IPS DF 6.9 (cell line): Measurements from ENCODE around the gene ZSWIM5.

Experiments used
- DNase-seq: peaks from one replicate; pipeline ENCODE4 v3.0.0-alpha.2; 2013; ENCODE audit warnings: low read depth, low spot score
- H3K27ac ChIP-seq: one replicate; pipeline ENCODE4 v1.5.1; 2013; ENCODE audit warnings: low read length, control low read depth
- H3K27me3 ChIP-seq: 2 replicates; pipeline ENCODE4 v1.6.1; 2013; ENCODE audit warnings: mild to moderate bottlenecking, low read length; ENCODE audit not compliant: control insufficient read depth, insufficient read depth
- H3K36me3 ChIP-seq: 2 replicates; pipeline ENCODE4 v1.6.1; 2013; ENCODE audit warnings: low read length; ENCODE audit not compliant: control insufficient read depth, insufficient read depth
- H3K4me1 ChIP-seq: 2 replicates; pipeline ENCODE4 v1.6.1; 2013; ENCODE audit warnings: low read length; ENCODE audit not compliant: control insufficient read depth, insufficient read depth
- H3K4me3 ChIP-seq: 2 replicates; pipeline ENCODE4 v1.5.1; 2013; ENCODE audit warnings: mild to moderate bottlenecking, low read length
- H3K9me3 ChIP-seq: 2 replicates; pipeline ENCODE4 v1.6.1; 2013; ENCODE audit warnings: low read length, inconsistent platforms; ENCODE audit not compliant: control insufficient read depth, insufficient read depth
- WGBS: extraction: QIAGEN DNeasy Blood & Tissue Kit; methylation state at CpG from one replicate; pipeline ENCODE4 v1.1.7; 2013; ENCODE audit warnings: mixed read lengths, missing lambda C conversion rate; ENCODE audit not compliant: insufficient read length, insufficient coverage; 5-methylcytosine and 5-hydroxymethylcytosine counted together

The ZSWIM5 gene

DNA sequence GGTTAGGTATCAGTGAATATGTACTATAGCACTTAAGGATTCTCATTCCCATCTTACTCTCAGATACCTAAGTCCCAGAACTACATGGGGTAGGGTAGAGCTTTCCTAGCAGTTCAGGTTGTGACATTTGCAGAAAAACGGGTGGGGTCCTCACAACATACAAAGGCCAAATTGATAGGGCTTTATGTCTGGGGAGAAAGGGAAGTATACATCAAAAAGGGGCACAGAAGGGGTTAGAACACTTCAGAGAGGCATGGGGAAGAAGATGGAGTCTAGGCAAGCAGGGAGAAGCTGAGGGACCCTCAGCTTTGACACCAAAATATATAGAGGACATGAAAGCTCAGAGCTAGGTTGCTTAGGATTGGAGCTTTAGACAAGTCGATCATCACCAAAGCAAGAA is 190.7 kb downstream of the ZSWIM5 start:
- no peak overlapping the region for H3K27ac ChIP-seq
- no peaks in the 10 kb centered on the region for H3K27me3 ChIP-seq
- no CpG with 5 or more reads among the region's 2 CpGs for whole genome bisulfite sequencing
- H3K4me3 ChIP-seq: no peak overlapping the region
- H3K4me1 ChIP-seq: peaks cover 4% of the 10 kb centered on the region; the same call in 1 of the 2 replicates
- peaks cover 2% of the 10 kb centered on the region; the same call in 1 of the 2 replicates for H3K36me3 ChIP-seq
- no peak for DNase-seq
- no peaks in the 10 kb centered on the region for H3K9me3 ChIP-seq

- Histone ChIP-seq H3K36me3 (peaks cover 2% of the 10 kb centered on the region; the same call in 1 of the 2 replicates), H3K4me1 (peaks cover 7% of the 10 kb centered on the region; the same call in 1 of the 2 replicates), H3K4me3 (no peak overlapping the region), H3K27ac (no peak overlapping the region), H3K9me3 (no peaks in the 10 kb centered on the region), H3K27me3 (no peaks in the 10 kb centered on the region)
- no CpG with 5 or more reads among the region's 6 CpGs for WGBS
- no peak for DNase-seq
These were observed 191.9 kb downstream of the ZSWIM5 start for GRCh38 chr1:45014321-45015028.

GRCh38 chr1:45013551-45014209 is 192.7 kb downstream of the ZSWIM5 start:
- Histone ChIP-seq H3K4me1 (peaks cover 7% of the 10 kb centered on the region; the same call in 1 of the 2 replicates), H3K36me3 (peaks cover 2% of the 10 kb centered on the region; the same call in 1 of the 2 replicates), H3K27me3 (no peaks in the 10 kb centered on the region), H3K27ac (no peak overlapping the region), H3K4me3 (no peak overlapping the region), H3K9me3 (no peaks in the 10 kb centered on the region)
- no CpG with 5 or more reads among the region's 12 CpGs for WGBS
- DNase-seq: no peak

DNA sequence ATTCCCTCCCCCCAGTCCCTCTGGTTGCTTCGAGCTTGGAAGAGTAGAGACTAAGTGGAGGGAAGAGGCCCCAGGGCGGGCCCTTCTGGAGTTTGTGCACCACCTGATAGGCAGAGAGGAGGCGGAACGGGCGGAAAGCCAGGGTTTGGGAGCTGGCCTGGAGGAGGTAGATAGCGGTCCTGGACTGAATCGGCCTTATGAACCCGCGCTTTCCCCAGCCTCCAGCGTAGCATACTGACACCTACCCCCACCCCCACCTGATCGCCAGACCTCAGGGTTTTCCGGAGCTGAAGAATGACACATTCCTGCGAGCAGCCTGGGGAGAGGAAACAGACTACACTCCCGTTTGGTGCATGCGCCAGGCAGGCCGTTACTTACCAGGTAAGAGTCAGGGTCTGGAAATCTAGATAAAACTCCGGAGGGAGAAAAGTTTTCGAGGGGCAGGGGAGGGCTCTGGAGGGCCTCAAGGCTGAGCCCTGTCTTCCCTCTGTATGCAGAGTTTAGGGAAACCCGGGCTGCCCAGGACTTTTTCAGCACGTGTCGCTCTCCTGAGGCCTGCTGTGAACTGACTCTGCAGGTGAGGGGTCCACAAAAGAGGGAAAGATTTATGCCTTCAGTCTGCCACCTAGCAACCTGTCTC is 193.6 kb downstream of the ZSWIM5 start:
- WGBS: no CpG with 5 or more reads among the region's 21 CpGs
- Histone ChIP-seq H3K4me3 (peak overlapping the region; percentile 53; the same call in 1 of the 2 replicates), H3K27ac (no peak overlapping the region), H3K9me3 (no peaks in the 10 kb centered on the region), H3K36me3 (peaks cover 2% of the 10 kb centered on the region; the same call in 1 of the 2 replicates), H3K27me3 (no peaks in the 10 kb centered on the region), H3K4me1 (peaks cover 7% of the 10 kb centered on the region; the same call in 1 of the 2 replicates)
- no peak for DNase-seq

DNA sequence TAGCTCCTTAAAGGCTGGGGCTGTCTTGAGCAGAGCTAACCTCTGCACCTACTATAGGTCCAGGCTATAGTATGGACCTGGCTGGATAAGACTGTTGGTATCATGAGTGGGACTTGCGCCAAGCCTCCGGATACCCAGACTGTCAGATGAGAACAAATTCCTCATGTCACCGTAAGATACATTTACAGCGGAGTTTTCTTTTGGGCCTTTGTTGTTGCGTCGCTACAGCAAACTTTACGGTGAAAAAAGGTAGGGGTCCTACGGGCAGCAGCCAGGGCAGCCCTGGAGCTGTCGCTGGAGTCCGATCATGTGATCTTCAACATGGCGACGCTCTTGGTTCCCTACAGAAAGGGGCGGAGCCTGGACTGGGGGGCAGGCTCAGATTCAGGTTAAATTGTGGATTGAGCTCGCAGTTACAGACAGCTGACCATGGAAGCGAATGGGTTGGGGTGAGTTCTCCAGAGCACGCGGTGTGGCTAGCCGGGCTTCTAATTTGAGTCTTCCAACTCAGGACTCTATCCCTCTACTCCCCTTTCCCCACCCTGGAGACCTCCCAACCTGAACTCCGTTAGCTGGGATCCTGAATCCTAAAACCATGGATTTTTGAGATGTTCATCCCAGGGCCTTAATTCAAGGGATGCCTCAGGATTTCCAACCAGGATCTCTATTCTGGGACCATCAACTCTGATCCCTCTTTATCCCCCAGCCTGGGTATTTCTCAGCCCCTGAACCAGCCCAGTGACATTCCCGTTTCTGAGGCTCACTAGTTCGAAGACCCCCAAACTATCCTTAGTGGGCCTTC is 194.4 kb downstream of the ZSWIM5 start, which contains the start of gene UROD:
Gene UROD, plus strand, starts transcription at position 418 of the 802 bp plus-strand sequence. Its CDS starts 12 bp downstream, at position 430.
- Histone ChIP-seq H3K9me3 (no peaks in the 10 kb centered on the region), H3K4me1 (peaks cover 7% of the 10 kb centered on the region; the same call in 1 of the 2 replicates), H3K27ac (no peak within 1 kb of the TSS), H3K36me3 (peaks cover 2% of the 10 kb centered on the region; the same call in 1 of the 2 replicates), H3K4me3 (peak within 1 kb of the TSS; percentile 91), H3K27me3 (no peaks in the 10 kb centered on the region)
- DNase-seq: peak; percentile 94
- WGBS: no CpG with 5 or more reads among the region's 21 CpGs

DNA sequence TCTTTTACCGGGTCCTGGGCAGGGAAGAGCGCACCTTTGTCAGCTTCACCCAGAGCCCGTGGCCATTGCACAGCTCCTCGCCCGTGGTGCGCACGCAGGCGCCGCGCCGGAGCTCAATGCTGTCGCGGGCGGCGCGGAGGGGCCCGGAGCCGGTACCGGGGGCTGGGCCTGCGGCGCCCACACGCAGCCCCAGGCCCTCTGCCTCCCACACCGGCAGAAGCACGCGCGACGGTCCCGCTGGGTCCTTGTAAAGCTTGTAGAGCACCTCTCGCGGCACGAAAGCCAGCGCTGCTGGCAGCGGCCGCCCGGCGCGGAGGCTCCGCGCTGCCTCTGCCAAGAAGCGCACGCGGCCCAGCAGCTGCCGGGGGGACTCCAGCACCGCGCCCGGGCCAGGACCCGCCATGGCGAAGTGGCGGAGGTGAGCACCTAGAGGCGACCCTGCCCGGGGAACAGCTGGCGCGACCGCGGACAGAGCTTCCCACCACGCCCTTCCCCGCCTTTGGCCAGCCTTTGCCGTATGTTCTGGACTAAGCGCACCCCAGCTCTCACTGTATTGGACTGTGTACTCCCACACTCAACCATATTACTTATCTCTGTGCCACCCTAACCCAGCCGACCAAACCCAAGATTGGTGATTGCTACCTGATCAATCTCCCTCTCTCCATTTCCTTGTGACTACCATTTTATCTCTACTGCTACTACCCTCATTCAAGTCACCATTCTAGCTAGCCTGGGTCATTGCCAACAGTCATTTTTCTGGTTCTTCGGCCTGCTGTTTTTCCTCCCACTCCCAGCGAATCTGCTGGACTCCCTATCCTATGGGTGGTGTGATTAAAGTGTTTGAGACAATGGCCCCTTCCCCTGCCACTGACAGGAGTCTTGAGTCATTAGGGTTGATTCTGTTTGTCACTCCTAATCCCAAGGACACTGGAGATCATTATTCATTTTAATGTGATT is 195.3 kb downstream of the ZSWIM5 start, which contains the start of gene HECTD3:
Gene HECTD3, minus strand, starts transcription at position 470 of the 957 bp plus-strand sequence. Its CDS starts 67 bp downstream, at position 403.
- H3K9me3 ChIP-seq: no peaks in the 10 kb centered on the region
- no peaks in the 10 kb centered on the region for H3K27me3 ChIP-seq
- no CpG with 5 or more reads among the region's 62 CpGs for WGBS
- H3K36me3 ChIP-seq: peaks cover 2% of the 10 kb centered on the region; the same call in 1 of the 2 replicates
- H3K27ac ChIP-seq: no peak within 1 kb of the TSS
- peak within 1 kb of the TSS; percentile 91 for H3K4me3 ChIP-seq
- DNase-seq: no peak
- H3K4me1 ChIP-seq: peaks cover 7% of the 10 kb centered on the region; the same call in 1 of the 2 replicates

DNA sequence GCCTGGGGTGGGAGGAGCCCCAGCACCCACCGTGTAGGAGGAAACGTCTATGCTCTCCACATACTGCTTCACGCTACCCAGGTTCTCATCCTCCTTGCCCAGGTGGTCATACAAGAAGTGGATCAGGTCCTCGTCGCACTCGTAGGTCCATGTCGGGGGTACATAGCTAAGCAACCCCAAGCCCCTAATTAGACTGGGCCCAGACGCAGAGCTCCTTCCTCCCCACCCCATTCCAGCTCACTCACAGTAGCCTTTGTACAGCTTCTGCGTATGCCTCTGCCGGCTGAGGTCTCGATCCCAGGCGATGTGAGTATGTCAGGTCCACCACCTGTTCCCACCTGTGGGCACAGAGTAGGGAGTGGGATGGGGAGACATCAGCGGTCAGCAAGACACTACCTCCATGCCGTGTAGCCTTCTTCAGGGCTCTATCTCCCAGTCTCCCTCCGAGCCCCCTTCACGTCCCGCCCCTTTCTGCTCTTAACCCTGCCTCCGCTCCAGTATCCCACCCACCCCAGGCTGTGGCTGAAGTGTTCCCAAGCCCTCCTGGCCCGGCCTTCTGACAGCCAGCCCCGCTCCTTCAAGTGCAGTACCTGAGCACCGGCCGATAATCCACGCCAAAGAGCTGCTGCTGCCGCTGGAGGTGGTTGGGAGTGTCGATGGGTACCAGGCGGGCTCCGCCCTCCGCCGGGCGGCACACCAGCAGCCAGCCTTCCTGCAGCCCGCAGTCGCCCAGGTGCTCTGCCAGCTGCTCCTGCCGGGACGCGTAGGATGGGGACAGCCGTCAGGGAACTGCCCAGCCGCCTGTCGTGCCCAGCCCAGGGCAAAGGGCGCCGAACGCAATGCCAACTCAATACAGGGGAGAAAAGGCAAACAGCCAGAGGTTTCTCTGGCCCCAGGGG is 196.2 kb downstream of the ZSWIM5 start:
- Histone ChIP-seq H3K36me3 (peaks cover 8% of the 10 kb centered on the region; the same call in 1 of the 2 replicates), H3K27ac (no peak overlapping the region), H3K9me3 (no peaks in the 10 kb centered on the region), H3K4me3 (peak overlapping the region; percentile 91), H3K4me1 (peaks cover 7% of the 10 kb centered on the region; the same call in 1 of the 2 replicates), H3K27me3 (no peaks in the 10 kb centered on the region)
- no peak for DNase-seq
- no CpG with 5 or more reads among the region's 41 CpGs for whole genome bisulfite sequencing

GRCh38 chr1:45009296-45009865 is 197.0 kb downstream of the ZSWIM5 start:
- Histone ChIP-seq H3K36me3 (peaks cover 8% of the 10 kb centered on the region; the same call in 1 of the 2 replicates), H3K4me3 (no peak overlapping the region), H3K9me3 (no peaks in the 10 kb centered on the region), H3K27me3 (no peaks in the 10 kb centered on the region), H3K27ac (no peak overlapping the region), H3K4me1 (peaks cover 7% of the 10 kb centered on the region; the same call in 1 of the 2 replicates)
- WGBS: no CpG with 5 or more reads among the region's 11 CpGs
- DNase-seq: no peak
